Measurements from ENCODE around the gene A4GALT.

DNA sequence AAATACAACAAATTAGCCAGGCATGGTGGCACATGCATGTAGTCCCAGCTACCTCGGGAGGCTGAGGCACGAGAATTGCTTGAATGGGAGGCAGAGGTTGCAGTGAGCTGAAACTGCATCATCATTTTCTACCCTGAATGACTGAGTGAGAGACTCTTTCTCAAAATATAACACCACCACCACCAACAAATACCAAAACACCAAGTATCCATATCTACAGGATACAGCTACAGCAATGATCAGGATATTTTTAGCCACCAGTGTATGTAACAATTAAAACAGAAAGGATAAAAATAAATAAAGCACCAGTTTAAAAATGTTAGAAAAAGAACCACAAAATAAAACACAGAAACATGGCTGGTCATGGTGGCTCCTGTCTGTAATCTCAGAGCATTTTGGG is 13.2 kb downstream of the A4GALT start:
- TF ChIP-seq, protein P1, sequence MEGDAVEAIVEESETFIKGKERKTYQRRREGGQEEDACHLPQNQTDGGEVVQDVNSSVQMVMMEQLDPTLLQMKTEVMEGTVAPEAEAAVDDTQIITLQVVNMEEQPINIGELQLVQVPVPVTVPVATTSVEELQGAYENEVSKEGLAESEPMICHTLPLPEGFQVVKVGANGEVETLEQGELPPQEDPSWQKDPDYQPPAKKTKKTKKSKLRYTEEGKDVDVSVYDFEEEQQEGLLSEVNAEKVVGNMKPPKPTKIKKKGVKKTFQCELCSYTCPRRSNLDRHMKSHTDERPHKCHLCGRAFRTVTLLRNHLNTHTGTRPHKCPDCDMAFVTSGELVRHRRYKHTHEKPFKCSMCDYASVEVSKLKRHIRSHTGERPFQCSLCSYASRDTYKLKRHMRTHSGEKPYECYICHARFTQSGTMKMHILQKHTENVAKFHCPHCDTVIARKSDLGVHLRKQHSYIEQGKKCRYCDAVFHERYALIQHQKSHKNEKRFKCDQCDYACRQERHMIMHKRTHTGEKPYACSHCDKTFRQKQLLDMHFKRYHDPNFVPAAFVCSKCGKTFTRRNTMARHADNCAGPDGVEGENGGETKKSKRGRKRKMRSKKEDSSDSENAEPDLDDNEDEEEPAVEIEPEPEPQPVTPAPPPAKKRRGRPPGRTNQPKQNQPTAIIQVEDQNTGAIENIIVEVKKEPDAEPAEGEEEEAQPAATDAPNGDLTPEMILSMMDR (IDR thresholded peaks at IDR 0.05; ENCODE audit: low read length): no peak
- no peak for TF ChIP-seq EZH2 (IDR thresholded peaks at IDR 0.05; ENCODE audit: borderline replicate concordance, low read length)
